GM12891 (cell line): ENCODE measurements around the gene BOC.

Experiments
- DNase-seq: peaks from one replicate; pipeline ENCODE4 v3.0.0; 2011; ENCODE audit warnings: low spot score; ENCODE audit not compliant: insufficient read length
- FAIRE-seq: peaks from 2 replicates; lab custom pipeline; 2011; peaks lifted over from hg19 to GRCh38; lab: Jason Lieb, UNC
- PAX5 ChIP-seq: IDR thresholded peaks from 2 replicates; pipeline ENCODE4 v1.6.1; 2011; ENCODE audit warnings: low read length, moderate library complexity, mild to moderate bottlenecking; ENCODE audit not compliant: insufficient read depth, severe bottlenecking
- POLR2A ChIP-seq: IDR thresholded peaks from 2 replicates; pipeline ENCODE4 v1.6.1; 2011; ENCODE audit warnings: low read depth, low read length, control low read depth
- POLR2AphosphoS5 ChIP-seq: IDR thresholded peaks from 2 replicates; pipeline ENCODE4 v1.6.1; 2011; ENCODE audit warnings: low read depth, low read length, control low read depth
- POU2F2 ChIP-seq: IDR thresholded peaks from 2 replicates; pipeline ENCODE4 v1.6.1; 2011; ENCODE audit warnings: low read depth, mild to moderate bottlenecking, control low read depth, low read length, moderate library complexity
- SPI1 ChIP-seq: IDR thresholded peaks from 2 replicates; pipeline ENCODE4 v1.6.1; 2011; ENCODE audit warnings: low read depth, low read length, control low read depth
- TAF1 ChIP-seq: IDR thresholded peaks from 2 replicates; pipeline ENCODE4 v1.6.1; 2011; ENCODE audit warnings: low read depth, low read length, control low read depth

BOC gene

GRCh38 chr3:113173102-113173501 is 38.3 kb upstream of the BOC start:
- TF ChIP-seq POLR2A = no peak
- no peak for DNase-seq
- no peak for FAIRE-seq

GRCh38 chr3:113174304-113174703 is 37.1 kb upstream of the BOC start:
- TF ChIP-seq POU2F2 (no peak), PAX5 (no peak), SPI1 (no peak), POLR2A (no peak), POLR2AphosphoS5 (no peak), TAF1 (no peak)
- no peak for FAIRE-seq
- DNase-seq = no peak

- FAIRE-seq = no peak
- no peak for TF ChIP-seq POU2F2
- TF ChIP-seq SPI1 = no peak
Measured at GRCh38 chr3:113174801-113175485, 36.4 kb upstream of the BOC start.

GRCh38 chr3:113177526-113177925 is 33.8 kb upstream of the BOC start:
- no peak for TF ChIP-seq POU2F2
- no peak for TF ChIP-seq POLR2A
- TF ChIP-seq PAX5 = no peak
- no peak for TF ChIP-seq TAF1

More at GRCh38 chr3:113174801-113175485, 36.4 kb upstream of the BOC start:
- DNase-seq = no peak

GRCh38 chr3:113179235-113179824 is 32.0 kb upstream of the BOC start:
- TF ChIP-seq TAF1 = no peak
- FAIRE-seq = no peak
- no peak for DNase-seq

More at GRCh38 chr3:113177526-113177925, 33.8 kb upstream of the BOC start:
- DNase-seq (no peak), FAIRE-seq (no peak)

- FAIRE-seq (no peak), DNase-seq (no peak)
- no peak for TF ChIP-seq POU2F2
- TF ChIP-seq SPI1 = no peak
- TF ChIP-seq PAX5 = no peak
- no peak for TF ChIP-seq POLR2A
- TF ChIP-seq POLR2AphosphoS5 = no peak
- TF ChIP-seq TAF1 = no peak
Measured at GRCh38 chr3:113183748-113184661, 27.4 kb upstream of the BOC start.

GRCh38 chr3:113185194-113185835 is 26.0 kb upstream of the BOC start:
- TF ChIP-seq POLR2AphosphoS5 (no peak), PAX5 (no peak), SPI1 (no peak), TAF1 (no peak), POLR2A (no peak), POU2F2 (no peak)
- FAIRE-seq = no peak
- no peak for DNase-seq

GRCh38 chr3:113186566-113186965 is 24.8 kb upstream of the BOC start:
- FAIRE-seq = no peak
- no peak for TF ChIP-seq POLR2AphosphoS5
- TF ChIP-seq PAX5 = no peak
- TF ChIP-seq SPI1 = no peak
- no peak for TF ChIP-seq POU2F2
- TF ChIP-seq POLR2A = no peak
- TF ChIP-seq TAF1 = no peak
- no peak for DNase-seq

- DNase-seq = no peak
- FAIRE-seq = no peak
- no peak for TF ChIP-seq POLR2AphosphoS5
- TF ChIP-seq POU2F2 = no peak
- no peak for TF ChIP-seq SPI1
- no peak for TF ChIP-seq PAX5
- no peak for TF ChIP-seq POLR2A
- TF ChIP-seq TAF1 = no peak
Measured at GRCh38 chr3:113193288-113193687, 18.1 kb upstream of the BOC start.

- DNase-seq (no peak), FAIRE-seq (no peak)
- TF ChIP-seq POLR2AphosphoS5 (no peak), POLR2A (no peak), TAF1 (no peak), SPI1 (no peak)
Measured at GRCh38 chr3:113193719-113194118, 17.6 kb upstream of the BOC start.
